GM23248 (cell line): ENCODE measurements around the gene HSD11B2. TPM values are rescaled to one million over a fixed set of nuclear protein-coding genes. Genes with fewer than 3 reads are reported as not detected.

Experiments used
- DNase-seq: peaks from one replicate; pipeline ENCODE4 v3.0.0-alpha.2; 2015
- H2AFZ ChIP-seq: fragments of 200-600 bp; sonication (generic); 2 replicates; pipeline ENCODE4 v1.6.1; 2016; ENCODE audit warnings: antibody characterized with exemption
- H3F3A ChIP-seq: fragments of 200-600 bp; sonication (generic); 2 replicates; pipeline ENCODE4 v1.6.1; 2016; ENCODE audit warnings: mild to moderate bottlenecking, antibody characterized with exemption, mixed run types; ENCODE audit not compliant: insufficient read depth
- H3K27ac ChIP-seq: fragments of 200-600 bp; sonication (generic); 2 replicates; pipeline ENCODE4 v1.5.1; 2016; ENCODE audit warnings: mild to moderate bottlenecking
- H3K27me3 ChIP-seq: fragments of 200-600 bp; sonication (generic); replicated peaks from 2 replicates; pipeline ENCODE4 v1.6.1; 2016; ENCODE audit warnings: mild to moderate bottlenecking; ENCODE audit not compliant: insufficient read depth
- H3K36me3 ChIP-seq: fragments of 200-600 bp; sonication (generic); 2 replicates; pipeline ENCODE4 v1.6.1; 2016; ENCODE audit warnings: low read depth, mild to moderate bottlenecking
- H3K4me1 ChIP-seq: fragments of 200-600 bp; sonication (generic); 2 replicates; pipeline ENCODE4 v1.6.1; 2016; ENCODE audit warnings: mild to moderate bottlenecking; ENCODE audit not compliant: insufficient read depth
- H3K4me2 ChIP-seq: fragments of 200-600 bp; sonication (generic); one replicate; pipeline ENCODE4 v1.6.1; 2016; ENCODE audit warnings: mild to moderate bottlenecking; ENCODE audit not compliant: unreplicated experiment
- H3K4me3 ChIP-seq: fragments of 200-600 bp; sonication (generic); 2 replicates; pipeline ENCODE4 v1.5.1; 2016; ENCODE audit warnings: mild to moderate bottlenecking
- H3K79me2 ChIP-seq: fragments of 200-600 bp; sonication (generic); 2 replicates; pipeline ENCODE4 v1.6.1; 2016; ENCODE audit warnings: mild to moderate bottlenecking; ENCODE audit not compliant: insufficient read depth
- H3K9ac ChIP-seq: fragments of 200-600 bp; sonication (generic); 2 replicates; pipeline ENCODE4 v1.6.1; 2016; ENCODE audit warnings: mild to moderate bottlenecking
- H3K9me2 ChIP-seq: fragments of 200-600 bp; sonication (generic); 2 replicates; pipeline ENCODE4 v1.6.1; 2016; ENCODE audit warnings: mixed run types, mild to moderate bottlenecking, moderate library complexity; ENCODE audit not compliant: insufficient read depth
- H3K9me3 ChIP-seq: fragments of 200-600 bp; sonication (generic); one replicate; pipeline ENCODE4 v1.6.1; 2017; ENCODE audit warnings: low read depth
- H4K20me1 ChIP-seq: fragments of 200-600 bp; sonication (generic); 2 replicates; pipeline ENCODE4 v1.6.0; 2016; ENCODE audit not compliant: insufficient read depth
- EZH2 ChIP-seq: fragments of 200-600 bp; sonication (generic); IDR thresholded peaks from 2 replicates; pipeline ENCODE4 v1.6.1; 2018; ENCODE audit warnings: antibody characterized with exemption, mild to moderate bottlenecking; ENCODE audit not compliant: insufficient read depth, poor library complexity, severe bottlenecking
- EZH2phosphoT487 ChIP-seq: fragments of 200-600 bp; sonication (generic); IDR thresholded peaks from 2 replicates; pipeline ENCODE4 v1.6.1; 2018; ENCODE audit warnings: antibody characterized with exemption, moderate library complexity, mild to moderate bottlenecking, low read depth; ENCODE audit not compliant: insufficient read depth
- WGBS, 2 experiments: methylation state at CpG; one replicate each; pipeline ENCODE4 v1.1.6; 2015 to 2017; ENCODE audit warnings: low lambda C conversion rate in 2 of 2, low coverage in 1 of 2; ENCODE audit errors: missing lambda C conversion rate in 2 of 2; 5-methylcytosine and 5-hydroxymethylcytosine counted together
- in situ Hi-C: fragments of 300-500 bp; cut with MboI; formaldehyde crosslinking; loops from 2 replicates; pipeline ENCODE4 v1.15.0; 2020
- polyA plus RNA-seq: library from polyadenylated mRNA; unstranded; fragments of >200 nt; fragmentation: Nextera tagmentation; extraction: Ambion mirVana; gene quantifications from 2 replicates; pipeline ENCODE4 v1.2.1, GENCODE V29; 2016
- total RNA-seq: library from RNA; depleted of rRNA; stranded (reverse); fragments of >200 nt; shearing (Covaris generic); gene quantifications from 2 replicates; pipeline ENCODE4 v1.2.3, GENCODE V29; 2014

The HSD11B2 gene
- total and polyA plus RNA-seq, 2 experiments from 2014 or later, result 0.36 TPM; not detected in 1

DNA sequence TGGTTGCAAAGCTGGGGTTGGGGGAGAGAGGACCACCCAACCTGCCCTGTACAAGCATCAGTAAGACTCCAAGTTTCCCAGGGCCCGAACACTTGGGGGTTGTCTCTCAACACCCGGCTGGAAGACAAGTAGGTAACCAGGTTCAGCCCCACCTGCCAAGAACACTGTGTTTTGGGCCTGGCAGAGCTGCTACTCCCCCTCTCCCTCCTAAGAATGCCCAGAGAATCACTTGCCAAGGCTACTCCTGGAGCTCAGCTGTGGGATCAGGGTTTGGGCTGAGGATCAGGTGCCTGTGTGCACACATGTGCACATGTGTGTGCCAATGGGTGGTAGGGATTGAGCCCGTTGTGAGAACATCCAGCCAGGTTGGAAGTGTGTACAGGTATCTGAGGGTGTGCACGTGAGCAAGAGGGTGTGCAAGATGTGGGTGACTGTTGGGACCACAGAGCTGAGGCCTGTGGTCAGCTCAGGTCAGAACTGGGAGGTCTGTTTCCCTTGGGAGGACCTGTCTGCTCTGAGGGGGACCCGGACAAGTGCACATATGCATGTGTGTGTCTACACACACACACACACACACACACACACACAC, 2.3 kb downstream of the HSD11B2 start:
- Histone ChIP-seq H3K27ac (no peak overlapping the region), H3K4me2 (no peak overlapping the region), H3K79me2 (no peaks in the 10 kb centered on the region), H4K20me1 (no peaks in the 10 kb centered on the region), H3K4me1 (no peaks in the 10 kb centered on the region), H3F3A (no peaks in the 10 kb centered on the region), H3K9me2 (no peaks in the 10 kb centered on the region), H3K36me3 (peaks cover under 1% of the 10 kb centered on the region; the same call in 1 of the 2 replicates), H3K9ac (no peak overlapping the region), H3K9me3 (no peaks in the 10 kb centered on the region), H3K4me3 (no peak overlapping the region), H2AFZ (no peak overlapping the region), H3K27me3 (no peaks in the 10 kb centered on the region; the same call in 1 of the 2 replicates)
- no peak for DNase-seq
- in situ Hi-C loops, result no loop called here
- 66 to 73% methylated on average over 4 to 5 of the region's 5 CpGs for WGBS, 2 experiments
- no peak for TF ChIP-seq EZH2phosphoT487
- no peak for TF ChIP-seq EZH2

DNA sequence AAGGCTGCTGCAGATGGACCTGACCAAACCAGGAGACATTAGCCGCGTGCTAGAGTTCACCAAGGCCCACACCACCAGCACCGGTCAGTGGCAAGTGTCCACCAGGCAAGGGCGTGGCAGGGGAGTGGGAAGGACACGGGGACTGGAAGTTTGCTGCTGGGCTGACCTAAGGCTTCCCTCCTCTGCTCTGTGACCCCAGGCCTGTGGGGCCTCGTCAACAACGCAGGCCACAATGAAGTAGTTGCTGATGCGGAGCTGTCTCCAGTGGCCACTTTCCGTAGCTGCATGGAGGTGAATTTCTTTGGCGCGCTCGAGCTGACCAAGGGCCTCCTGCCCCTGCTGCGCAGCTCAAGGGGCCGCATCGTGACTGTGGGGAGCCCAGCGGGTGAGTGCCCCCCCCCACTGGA, 4.8 kb downstream of the HSD11B2 start:
- H3K4me2 ChIP-seq, result no peak overlapping the region
- H2AFZ ChIP-seq, result no peak overlapping the region
- peaks cover 7% of the 10 kb centered on the region; the same call in 1 of the 2 replicates for H3K36me3 ChIP-seq
- H3K4me1 ChIP-seq, result no peaks in the 10 kb centered on the region
- H3K4me3 ChIP-seq, result no peak overlapping the region
- no peaks in the 10 kb centered on the region for H3K79me2 ChIP-seq
- no peak for DNase-seq
- H3F3A ChIP-seq, result no peaks in the 10 kb centered on the region
- H4K20me1 ChIP-seq, result no peaks in the 10 kb centered on the region
- H3K9me3 ChIP-seq, result no peaks in the 10 kb centered on the region
- no peak overlapping the region for H3K9ac ChIP-seq
- no peaks in the 10 kb centered on the region for H3K9me2 ChIP-seq
- H3K27ac ChIP-seq, result no peak overlapping the region
- 96 to 99% methylated on average over 16 of the region's 16 CpGs for WGBS, 2 experiments
- in situ Hi-C loops, result no loop called here
- TF ChIP-seq EZH2 (no peak), EZH2phosphoT487 (no peak)
- H3K27me3 ChIP-seq, result no peaks in the 10 kb centered on the region

DNA sequence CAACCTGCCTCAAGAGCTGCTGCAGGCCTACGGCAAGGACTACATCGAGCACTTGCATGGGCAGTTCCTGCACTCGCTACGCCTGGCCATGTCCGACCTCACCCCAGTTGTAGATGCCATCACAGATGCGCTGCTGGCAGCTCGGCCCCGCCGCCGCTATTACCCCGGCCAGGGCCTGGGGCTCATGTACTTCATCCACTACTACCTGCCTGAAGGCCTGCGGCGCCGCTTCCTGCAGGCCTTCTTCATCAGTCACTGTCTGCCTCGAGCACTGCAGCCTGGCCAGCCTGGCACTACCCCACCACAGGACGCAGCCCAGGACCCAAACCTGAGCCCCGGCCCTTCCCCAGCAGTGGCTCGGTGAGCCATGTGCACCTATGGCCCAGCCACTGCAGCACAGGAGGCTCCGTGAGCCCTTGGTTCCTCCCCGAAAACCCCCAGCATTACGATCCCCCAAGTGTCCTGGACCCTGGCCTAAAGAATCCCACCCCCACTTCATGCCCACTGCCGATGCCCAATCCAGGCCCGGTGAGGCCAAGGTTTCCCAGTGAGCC, 5.8 kb downstream of the HSD11B2 start:
- H3K27ac ChIP-seq, result no peak overlapping the region
- no peaks in the 10 kb centered on the region for H3K4me1 ChIP-seq
- WGBS, 2 experiments, result 93 to 95% methylated on average over 23 of the region's 23 CpGs
- H3F3A ChIP-seq, result no peaks in the 10 kb centered on the region
- no peaks in the 10 kb centered on the region for H3K9me2 ChIP-seq
- H3K9ac ChIP-seq, result no peak overlapping the region
- no peak overlapping the region for H3K4me3 ChIP-seq
- no peaks in the 10 kb centered on the region for H3K27me3 ChIP-seq
- no peak for TF ChIP-seq EZH2phosphoT487
- no peaks in the 10 kb centered on the region for H3K9me3 ChIP-seq
- DNase-seq, result no peak
- H3K79me2 ChIP-seq, result no peaks in the 10 kb centered on the region
- H4K20me1 ChIP-seq, result no peaks in the 10 kb centered on the region
- in situ Hi-C loops, result no loop called here
- H3K4me2 ChIP-seq, result no peak overlapping the region
- H3K36me3 ChIP-seq, result peaks cover 7% of the 10 kb centered on the region; the same call in 1 of the 2 replicates
- H2AFZ ChIP-seq, result no peak overlapping the region

DNA sequence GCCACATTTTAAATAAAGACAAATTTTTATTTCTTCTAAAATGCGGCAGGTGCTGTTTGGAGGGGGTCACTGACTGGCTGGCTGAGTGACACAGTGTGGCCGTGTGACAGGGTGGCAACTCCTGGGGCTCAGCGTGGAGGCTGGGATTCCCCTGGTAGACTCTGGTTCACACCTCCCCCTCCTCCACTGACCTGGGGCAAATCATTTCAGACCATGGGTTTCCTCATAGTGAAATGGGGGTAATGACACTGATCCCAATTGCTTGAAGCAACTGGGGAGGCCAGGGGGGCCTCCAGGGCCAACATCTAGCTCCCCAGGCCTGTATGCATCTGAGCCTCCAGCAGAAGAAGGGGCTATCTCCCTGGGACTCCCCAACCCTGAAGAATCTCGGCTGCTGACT, 6.6 kb downstream of the HSD11B2 start:
- in situ Hi-C loops, result no loop called here
- WGBS, 2 experiments, result 80 to 83% methylated on average over 4 of the region's 4 CpGs
- H2AFZ ChIP-seq, result no peak overlapping the region

More for the DNA sequence above, 6.6 kb downstream of the HSD11B2 start:
- Histone ChIP-seq H3K9me2 (no peaks in the 10 kb centered on the region), H3F3A (no peaks in the 10 kb centered on the region), H3K4me1 (no peaks in the 10 kb centered on the region), H3K9me3 (no peaks in the 10 kb centered on the region), H3K4me2 (no peak overlapping the region), H3K36me3 (peaks cover 7% of the 10 kb centered on the region; the same call in 1 of the 2 replicates), H3K79me2 (no peaks in the 10 kb centered on the region), H3K27ac (no peak overlapping the region), H3K4me3 (no peak overlapping the region), H3K9ac (no peak overlapping the region), H4K20me1 (no peaks in the 10 kb centered on the region), H3K27me3 (no peaks in the 10 kb centered on the region)
- no peak for DNase-seq
- TF ChIP-seq EZH2phosphoT487 (no peak), EZH2 (no peak)
